ENCODE results near the gene RSPO4. TPM values are rescaled to one million over a fixed set of nuclear protein-coding genes. Genes with fewer than 3 reads are reported as not detected.

RSPO4 gene
- total RNA-seq, 2 donors from 2014 or later, result 1.8 TPM; not detected in 1

DNA sequence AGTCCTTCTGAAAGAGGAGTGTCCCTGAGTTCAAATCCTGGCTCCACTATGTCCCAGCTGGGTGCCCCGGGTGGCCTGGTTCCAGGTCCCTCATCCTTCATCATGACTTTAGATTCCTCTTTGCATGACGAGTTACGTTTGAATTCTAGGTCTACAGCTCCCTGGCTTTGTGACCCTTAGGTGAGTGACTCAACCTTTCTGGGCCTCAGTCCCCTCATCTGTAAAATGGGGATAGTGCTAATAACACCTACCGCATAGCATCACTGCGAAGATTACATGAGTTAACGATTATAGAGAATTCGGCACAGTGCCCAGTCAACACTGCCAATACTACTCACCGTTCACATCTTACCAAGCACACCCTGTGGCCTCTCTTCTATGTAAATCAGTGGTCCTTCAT lies 39.4 kb downstream of the RSPO4 start:
- Histone ChIP-seq H3K27me3 (replicated peaks; ENCODE audit: insufficient read depth) (peaks cover 3% of the 10 kb centered on the region), H3K4me3 (no peak overlapping the region), H3K36me3 (no peaks in the 10 kb centered on the region), H3K27ac (no peak overlapping the region), H3K4me1 (replicated peaks) (no peaks in the 10 kb centered on the region), H3K9me3 (no peaks in the 10 kb centered on the region)
- TF ChIP-seq POLR2A (IDR thresholded peaks at IDR 0.05) (no peak), CTCF (IDR thresholded peaks at IDR 0.05) (no peak), POLR2AphosphoS5 (IDR thresholded peaks at IDR 0.05) (no peak)
- no peak for DNase-seq (ENCODE audit: low spot score)
- 83% methylated on average over 8 of the region's 8 CpGs for WGBS
- intact Hi-C loops (cut with DNase I), result no loop called here

GRCh38 chr20:962223-962622 lies 39.9 kb downstream of the RSPO4 start:
- Histone ChIP-seq H3K4me1 (replicated peaks) (no peaks in the 10 kb centered on the region), H3K27ac (no peak overlapping the region), H3K4me3 (no peak overlapping the region), H3K36me3 (no peaks in the 10 kb centered on the region), H3K9me3 (no peaks in the 10 kb centered on the region), H3K27me3 (replicated peaks; ENCODE audit: insufficient read depth) (peaks cover 3% of the 10 kb centered on the region)
- 59% methylated on average over 3 of the region's 3 CpGs for WGBS
- no peak for DNase-seq (ENCODE audit: low spot score)
- TF ChIP-seq CTCF (IDR thresholded peaks at IDR 0.05) (no peak), POLR2A (IDR thresholded peaks at IDR 0.05) (no peak), POLR2AphosphoS5 (IDR thresholded peaks at IDR 0.05) (no peak)
- intact Hi-C loops (cut with DNase I), result no loop called here

DNA sequence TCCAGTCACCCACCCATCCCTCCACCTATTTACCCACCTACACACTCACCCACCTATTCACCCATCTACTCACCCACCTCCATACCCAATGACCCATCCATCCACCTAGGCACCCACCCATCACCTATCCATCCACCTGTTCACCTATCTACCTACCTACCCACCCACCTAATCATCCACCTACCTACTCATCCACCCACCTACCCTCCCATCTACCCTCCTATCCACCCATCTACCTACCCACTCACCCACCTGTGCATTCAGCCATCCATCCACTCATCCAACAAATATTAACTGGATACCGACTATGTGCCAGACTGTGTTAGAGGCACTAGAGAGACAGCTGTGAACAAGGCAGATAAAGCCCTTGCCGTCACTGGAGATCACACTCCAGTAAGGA lies 40.3 kb downstream of the RSPO4 start:
- H3K4me3 ChIP-seq, result no peak overlapping the region
- H3K27me3 ChIP-seq (replicated peaks; ENCODE audit: insufficient read depth), result peaks cover 3% of the 10 kb centered on the region
- no peaks in the 10 kb centered on the region for H3K36me3 ChIP-seq
- no peak for TF ChIP-seq POLR2A (IDR thresholded peaks at IDR 0.05)
- intact Hi-C loops (cut with DNase I), result no loop called here
- no peak for DNase-seq (ENCODE audit: low spot score)
- H3K9me3 ChIP-seq, result no peaks in the 10 kb centered on the region
- no peak overlapping the region for H3K27ac ChIP-seq
- 68% methylated on average over 2 of the region's 2 CpGs for WGBS
- no peaks in the 10 kb centered on the region for H3K4me1 ChIP-seq (replicated peaks)

GRCh38 chr20:959996-960615 lies 42.0 kb downstream of the RSPO4 start:
- Histone ChIP-seq H3K27me3 (replicated peaks; ENCODE audit: insufficient read depth) (peaks cover 3% of the 10 kb centered on the region), H3K4me1 (replicated peaks) (no peaks in the 10 kb centered on the region), H3K36me3 (no peaks in the 10 kb centered on the region), H3K9me3 (no peaks in the 10 kb centered on the region), H3K27ac (no peak overlapping the region), H3K4me3 (no peak overlapping the region)
- no peak for DNase-seq (ENCODE audit: low spot score)
- 72% methylated on average over 16 of the region's 16 CpGs for WGBS
- TF ChIP-seq POLR2AphosphoS5 (IDR thresholded peaks at IDR 0.05) (no peak), POLR2A (IDR thresholded peaks at IDR 0.05) (no peak), CTCF (IDR thresholded peaks at IDR 0.05) (no peak)
- intact Hi-C loops (cut with DNase I), result no loop called here

GRCh38 chr20:958936-959815 lies 42.9 kb downstream of the RSPO4 start:
- Histone ChIP-seq H3K36me3 (no peaks in the 10 kb centered on the region), H3K27ac (no peak overlapping the region), H3K4me3 (no peak overlapping the region), H3K9me3 (no peaks in the 10 kb centered on the region), H3K27me3 (replicated peaks; ENCODE audit: insufficient read depth) (peaks cover 3% of the 10 kb centered on the region), H3K4me1 (replicated peaks) (no peaks in the 10 kb centered on the region)
- DNase-seq (ENCODE audit: low spot score), result no peak
- no peak for TF ChIP-seq CTCF (IDR thresholded peaks at IDR 0.05)
- intact Hi-C loops (cut with DNase I), result no loop called here
- WGBS, result 55% methylated on average over 17 of the region's 19 CpGs
